ENCODE data around the gene MCTP1. TPM values are rescaled to one million over a fixed set of nuclear protein-coding genes. Genes with fewer than 3 reads are reported as not detected.

Gene MCTP1
- total RNA-seq, 1 experiment from 2014 or later: 0.44 TPM

- TF ChIP-seq FOSL1 (IDR thresholded peaks at IDR 0.05; ENCODE audit: low read depth) (no peak), ZNF274 (IDR thresholded peaks at IDR 0.05; ENCODE audit: low read depth, low read length) (no peak), ZBTB33 (IDR thresholded peaks at IDR 0.05; ENCODE audit: extremely low read depth, insufficient replicate concordance, low read length) (no peak), EZH2 (IDR thresholded peaks at IDR 0.05) (no peak), YY1 (IDR thresholded peaks at IDR 0.05; ENCODE audit: extremely low read depth, insufficient replicate concordance, low read depth, low read length) (no peak), POLR2AphosphoS5 (IDR thresholded peaks at IDR 0.05; ENCODE audit: low read depth, low read length) (no peak), JUND (IDR thresholded peaks at IDR 0.05) (no peak), SIN3A (IDR thresholded peaks at IDR 0.05; ENCODE audit: low read depth) (no peak), MAX (IDR thresholded peaks at IDR 0.05) (no peak), SRF (IDR thresholded peaks at IDR 0.05; ENCODE audit: low read depth) (no peak), EGR1 (IDR thresholded peaks at IDR 0.05; ENCODE audit: low read depth) (no peak), CEBPB (IDR thresholded peaks at IDR 0.05; ENCODE audit: low read depth) (no peak), CTCF (IDR thresholded peaks at IDR 0.05 in 2 of 3, conservative IDR thresholded peaks at IDR 0.05 in 1 of 3; ENCODE audit: borderline replicate concordance in 1 of 3, insufficient read depth in 1 of 3, low read depth in 2 of 3, low read length in 2 of 3) (no peak), ELF1 (IDR thresholded peaks at IDR 0.05; ENCODE audit: borderline replicate concordance, low read depth) (no peak), ZFX (IDR thresholded peaks at IDR 0.05) (no peak), RAD21 (IDR thresholded peaks at IDR 0.05; ENCODE audit: low read depth) (no peak), EZH2phosphoT487 (IDR thresholded peaks at IDR 0.05; ENCODE audit: borderline replicate concordance) (no peak), POLR2A (IDR thresholded peaks at IDR 0.05; ENCODE audit: borderline replicate concordance, extremely low read depth, insufficient read depth, insufficient read length) (no peak), REST (IDR thresholded peaks at IDR 0.05; ENCODE audit: low read depth) (no peak)
- H3K4me2 ChIP-seq (ENCODE audit: low read length): no peak overlapping the region
- ChIA-PET POLR2A (no interaction called here), CTCF (no interaction called here), RAD21 (ENCODE audit: low non-redundant PET in 1 of 2, low total read pairs in 2 of 2, uncharacterized antibody in 2 of 2, unreplicated experiment in 2 of 2) (no interaction called here)
- intact Hi-C loops (cut with micrococcal nuclease): no loop called here
- no peak overlapping the region for H3K27ac ChIP-seq (ENCODE audit: low read depth, low read length)
- BruUV-seq (replicated peaks): no TSS peak
- no peaks in the 10 kb centered on the region for H4K20me1 ChIP-seq (ENCODE audit: insufficient read depth)
- H3K4me1 ChIP-seq (ENCODE audit: control insufficient read depth in 1 of 2, insufficient read depth in 2 of 2, low read length in 2 of 2): no peaks in the 10 kb centered on the region; a peak in 1 of 4 replicates
- H3K27me3 ChIP-seq (ENCODE audit: insufficient read depth, low read length): no peaks in the 10 kb centered on the region
- no peaks in the 10 kb centered on the region for H3K79me2 ChIP-seq (ENCODE audit: insufficient read depth, low read length)
- H3K9me2 ChIP-seq (ENCODE audit: insufficient read depth): no peaks in the 10 kb centered on the region
- peaks cover 0 to 8% of the 10 kb centered on the region in 2 experiments; a peak in 1 of 4 replicates for H3K9me3 ChIP-seq (ENCODE audit: control insufficient read depth in 1 of 2, insufficient read depth in 1 of 2, low read depth in 1 of 2, low read length in 2 of 2)
- H3K4me3 ChIP-seq (replicated peaks in 1 of 2; ENCODE audit: low read depth in 1 of 2, low read length in 2 of 2): no peak overlapping the region
- H2AFZ ChIP-seq (ENCODE audit: low read depth, low read length, poor library complexity, severe bottlenecking): no peak overlapping the region
- no peak for ATAC-seq
- no peak for DNase-seq (ENCODE audit: low read depth, low spot score)
- no peak overlapping the region for H3K9ac ChIP-seq (ENCODE audit: low read length)
- no peaks in the 10 kb centered on the region for H3K36me3 ChIP-seq (ENCODE audit: control insufficient read depth in 1 of 2, insufficient read depth in 2 of 2, low read length in 2 of 2)
Measured at GRCh38 chr5:94972268-94972667, 312.6 kb downstream of the MCTP1 start.

All from HCT116 (cell line).